Activated CD8-positive, alpha-beta T cell treated with anti-CD3 and anti-CD28 coated beads, Interleukin-2, amount 10 ng/mL, durations not matched to agents 7 days and 5 days (primary cell): ENCODE results near the gene NRL. TPM values are rescaled to one million over a fixed set of nuclear protein-coding genes. Genes with fewer than 3 reads are reported as not detected.

ENCODE experiments used
- ATAC-seq: fragments of 150-1000 bp; cut with Tn5 transposase; one replicate; pipeline ENCODE4 v1.10.0; 2021; ENCODE audit warnings: moderate library complexity
- CTCF ChIA-PET: fragments of 350-600 bp; sonication (Branson Sonifier 250); formaldehyde crosslinking; loops from one replicate; lab custom pipeline; 2021; ENCODE audit warnings: antibody characterized with exemption; lab: Charles Lee
- POLR2A ChIA-PET: fragments of 350-600 bp; sonication (Branson Sonifier 250); formaldehyde crosslinking; loops from one replicate; lab custom pipeline; 2021; ENCODE audit warnings: antibody characterized with exemption; lab: Charles Lee
- DNase-seq: peaks from one replicate; pipeline ENCODE4 v3.0.0-alpha.2; 2020
- H3K27ac Mint-ChIP-seq: one replicate; pipeline ENCODE4 v1.8.0; 2021; ENCODE audit warnings: mild to moderate bottlenecking, mixed read lengths
- H3K27me3 Mint-ChIP-seq: one replicate; pipeline ENCODE4 v1.8.0; 2021; ENCODE audit warnings: low read depth, mixed read lengths
- H3K36me3 Mint-ChIP-seq: one replicate; pipeline ENCODE4 v1.8.0; 2021; ENCODE audit warnings: low read depth, mixed read lengths
- H3K4me1 Mint-ChIP-seq: one replicate; pipeline ENCODE4 v1.8.0; 2021; ENCODE audit warnings: low read depth, mixed read lengths
- H3K4me3 Mint-ChIP-seq: one replicate; pipeline ENCODE4 v1.8.0; 2021; ENCODE audit warnings: mild to moderate bottlenecking, mixed read lengths
- H3K9me3 Mint-ChIP-seq: one replicate; pipeline ENCODE4 v1.8.0; 2022; ENCODE audit warnings: mixed read lengths; ENCODE audit not compliant: insufficient read depth
- total RNA-seq, 2 experiments: library from RNA; stranded (reverse); gene quantifications; one replicate each; pipeline ENCODE4 v1.2.3, GENCODE V29; 2021

The NRL gene
- 1 to 10 TPM; 2.8 to 3.4 TPM for total RNA-seq

DNA sequence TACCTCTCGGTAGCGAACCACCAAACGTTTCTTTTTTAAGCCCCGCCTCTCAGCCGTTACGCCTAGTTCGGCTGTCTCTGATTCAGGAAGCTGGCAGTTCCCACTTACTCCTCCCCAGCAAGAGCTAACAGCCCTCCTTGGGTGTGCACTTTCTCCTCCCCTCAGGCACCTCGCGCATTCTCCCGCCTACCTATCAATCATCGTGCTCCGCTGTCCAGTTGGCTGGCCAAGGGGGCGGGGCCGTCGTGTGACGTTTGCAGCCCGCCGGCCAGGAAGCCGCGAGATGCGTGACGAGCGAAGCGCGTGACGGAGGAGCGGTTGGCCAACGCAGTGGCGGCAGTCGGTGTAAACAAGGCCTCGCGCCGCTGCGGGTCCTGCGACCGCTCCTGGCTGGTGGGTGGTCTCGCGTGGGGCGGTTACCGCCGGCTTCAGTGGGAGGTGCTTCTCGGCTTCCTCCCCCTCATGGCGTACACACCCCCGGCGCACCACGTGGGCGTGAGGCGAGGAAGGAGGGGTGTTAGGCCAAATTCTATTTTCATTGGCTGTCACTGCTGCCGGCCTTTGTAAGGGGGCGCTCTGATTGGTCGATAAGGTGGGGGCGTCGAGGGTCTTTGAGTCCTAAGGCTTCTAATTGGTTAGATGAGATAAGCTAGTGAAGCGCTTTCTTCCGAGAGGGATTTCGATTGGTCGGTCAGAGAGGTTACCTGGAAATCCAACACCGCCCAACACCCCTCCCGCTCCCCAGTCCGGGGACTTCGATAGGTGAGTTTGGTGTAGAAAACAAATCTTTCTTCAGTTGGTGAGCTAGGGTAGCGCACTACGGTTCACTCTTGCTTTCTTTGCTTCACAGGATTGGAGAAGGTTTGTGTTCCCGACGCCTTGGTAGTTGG, at the start of gene NRL, which contains the start of gene DCAF11:
Gene NRL, minus strand, starts transcription at position 418 of the 890 bp plus-strand sequence. CDS start 32,101 bp downstream, outside the sequence.
Gene DCAF11, plus strand, starts transcription at position 246 of the 890 bp plus-strand sequence. CDS start 818 bp downstream, outside the sequence.
- H3K27ac Mint-ChIP-seq: peak within 1 kb of the TSS; percentile 99
- peak; percentile 92 for ATAC-seq

GRCh38 chr14:24162093-24162492, 47.3 kb upstream of the NRL start:
- Mint-ChIP-seq H3K27me3 (no peaks in the 10 kb centered on the region), H3K4me3 (peak overlapping the region; percentile 92), H3K4me1 (peaks cover 60% of the 10 kb centered on the region), H3K9me3 (no peaks in the 10 kb centered on the region), H3K27ac (peak overlapping the region; percentile 100), H3K36me3 (peaks cover 91% of the 10 kb centered on the region)
- DNase-seq (no peak), ATAC-seq (no peak)
- CTCF ChIA-PET: interaction anchor here (1.1 to 4.2 kb wide), 18 partner anchors 9 to 269 kb away, joined by 3 to 77 read pairs (median 11); partner anchors contain the start of genes CARMIL3, CHMP4A, CIDEB and DCAF11
- POLR2A ChIA-PET: interaction anchor here (0.6 to 7.6 kb wide), 28 partner anchors 9 to 1068 kb away, joined by 3 to 229 read pairs (median 16); partner anchors contain the start of genes CHMP4A, DCAF11, EMC9 and IPO4

More for the DNA sequence above, at the start of gene NRL, which contains the start of gene DCAF11:
- H3K4me1 Mint-ChIP-seq: peaks cover 38% of the 10 kb centered on the region
- CTCF ChIA-PET: interaction anchor here (0.6 to 5.0 kb wide), 22 partner anchors 7 to 317 kb away, joined by 3 to 43 read pairs (median 5); partner anchors contain the start of genes CIDEB, EMC9, FITM1 and IRF9
- POLR2A ChIA-PET: interaction anchor here (0.8 to 6.9 kb wide), 29 partner anchors 9 to 185 kb away, joined by 3 to 119 read pairs (median 8); partner anchors contain the start of genes CARMIL3, EMC9, FITM1 and IRF9
- no peaks in the 10 kb centered on the region for H3K9me3 Mint-ChIP-seq
- H3K36me3 Mint-ChIP-seq: peaks cover 48% of the 10 kb centered on the region
- H3K4me3 Mint-ChIP-seq: peak within 1 kb of the TSS; percentile 96
- H3K27me3 Mint-ChIP-seq: no peaks in the 10 kb centered on the region
- peak; percentile 99 for DNase-seq

- Mint-ChIP-seq H3K27me3 (no peaks in the 10 kb centered on the region), H3K4me3 (peak within 1 kb of the TSS; percentile 92), H3K4me1 (peaks cover 58% of the 10 kb centered on the region), H3K36me3 (peaks cover 88% of the 10 kb centered on the region), H3K27ac (peak within 1 kb of the TSS; percentile 100), H3K9me3 (no peaks in the 10 kb centered on the region)
- ATAC-seq (peak; percentile 86), DNase-seq (peak; percentile 99)
- ChIA-PET POLR2A (interaction anchor here (0.5 to 7.6 kb wide), 41 partner anchors 10 to 1228 kb away, joined by 3 to 229 read pairs (median 7); partner anchors contain the start of genes CBLN3, CHMP4A, DCAF11 and EMC9), CTCF (interaction anchor here (0.7 to 4.2 kb wide), 39 partner anchors 10 to 270 kb away, joined by 3 to 77 read pairs (median 6); partner anchors contain the start of genes CARMIL3, CHMP4A, CIDEB and DCAF11)
These were observed 46.4 kb upstream of the NRL start, which contains the start of gene IRF9 for GRCh38 chr14:24160850-24161804. Gene IRF9, plus strand, starts transcription at chr14:24161265. Its CDS starts 880 bp downstream, at chr14:24162145.

GRCh38 chr14:24160499-24160849, 45.7 kb upstream of the NRL start:
- Mint-ChIP-seq H3K9me3 (no peaks in the 10 kb centered on the region), H3K4me1 (peaks cover 51% of the 10 kb centered on the region), H3K36me3 (peaks cover 86% of the 10 kb centered on the region)

DNA sequence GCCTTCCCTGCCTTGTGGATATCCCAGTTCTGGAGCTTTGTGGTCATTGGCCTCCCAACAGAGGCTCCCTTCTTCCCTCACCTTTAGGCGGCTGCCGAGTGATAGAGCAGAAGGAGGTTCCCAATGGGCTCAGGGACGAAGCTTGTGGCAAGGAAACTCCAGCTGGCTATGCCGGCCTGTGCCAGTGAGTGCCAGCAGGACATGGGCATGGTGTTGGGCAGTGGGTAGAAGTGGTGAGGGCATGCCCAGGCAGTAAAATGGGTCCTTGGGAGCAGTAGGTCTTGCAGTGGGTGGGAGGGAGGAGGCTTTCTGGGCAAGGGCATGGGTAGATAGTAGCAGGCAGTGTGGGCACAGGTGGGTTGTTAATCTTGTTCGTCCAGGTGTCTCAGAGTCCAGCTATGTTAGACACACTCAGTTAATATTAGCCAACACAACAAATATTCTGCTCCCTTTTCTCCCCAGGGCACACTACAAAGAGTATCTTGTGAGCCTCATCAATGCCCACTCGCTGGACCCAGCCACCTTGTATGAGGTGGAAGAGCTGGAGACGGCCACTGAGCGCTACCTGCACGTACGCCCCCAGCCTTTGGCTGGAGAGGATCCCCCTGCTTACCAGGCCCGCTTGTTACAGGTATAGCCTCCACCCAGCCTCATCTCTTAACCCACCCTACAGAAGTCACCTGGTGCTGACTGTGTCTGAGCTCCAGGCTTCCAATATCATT, 45.2 kb upstream of the NRL start:
- Mint-ChIP-seq H3K36me3 (peaks cover 85% of the 10 kb centered on the region), H3K27ac (peak overlapping the region; percentile 100), H3K9me3 (no peaks in the 10 kb centered on the region), H3K27me3 (no peaks in the 10 kb centered on the region), H3K4me1 (peaks cover 46% of the 10 kb centered on the region), H3K4me3 (peak overlapping the region; percentile 23)
- ChIA-PET CTCF (interaction anchor here (1.1 to 4.2 kb wide), 19 partner anchors 9 to 150 kb away, joined by 3 to 77 read pairs (median 14); partner anchors contain the start of genes CHMP4A, DCAF11, EMC9 and IPO4), POLR2A (interaction anchor here (0.6 to 7.6 kb wide), 20 partner anchors 10 to 1668 kb away, joined by 3 to 229 read pairs (median 30); partner anchors contain the start of genes CBLN3, CHMP4A, DCAF11 and EMC9)
- ATAC-seq (no peak), DNase-seq (no peak)

More at GRCh38 chr14:24160499-24160849, 45.7 kb upstream of the NRL start:
- Mint-ChIP-seq H3K27me3 (no peaks in the 10 kb centered on the region), H3K4me3 (peak overlapping the region; percentile 92), H3K27ac (peak overlapping the region; percentile 100)
- CTCF ChIA-PET: interaction anchor here (1.1 to 4.2 kb wide), 29 partner anchors 10 to 150 kb away, joined by 3 to 77 read pairs (median 9); partner anchors contain the start of genes CHMP4A, CIDEB, DCAF11 and EMC9
- POLR2A ChIA-PET: interaction anchor here (0.6 to 7.6 kb wide), 34 partner anchors 11 to 1668 kb away, joined by 3 to 229 read pairs (median 14); partner anchors contain the start of genes CBLN3, CHMP4A, DCAF11 and EMC9
- no peak for DNase-seq
- ATAC-seq: no peak

GRCh38 chr14:24157331-24157730, 42.6 kb upstream of the NRL start:
- DNase-seq (no peak), ATAC-seq (no peak)
- H3K27ac Mint-ChIP-seq: peak overlapping the region; percentile 67
- H3K36me3 Mint-ChIP-seq: peaks cover 74% of the 10 kb centered on the region
- no peaks in the 10 kb centered on the region for H3K27me3 Mint-ChIP-seq
- peaks cover 24% of the 10 kb centered on the region for H3K4me1 Mint-ChIP-seq
- no peak overlapping the region for H3K4me3 Mint-ChIP-seq
- H3K9me3 Mint-ChIP-seq: no peaks in the 10 kb centered on the region
- ChIA-PET POLR2A (interaction anchor here (0.6 to 4.7 kb wide), 2 partner anchors 11 to 43 kb away, joined by 3 to 21 read pairs; partner anchors contain the start of genes DCAF11, NRL and PSME2), CTCF (no interaction called here)

GRCh38 chr14:24156840-24157239, 42.1 kb upstream of the NRL start:
- ATAC-seq (no peak), DNase-seq (no peak)
- H3K4me1 Mint-ChIP-seq: peaks cover 25% of the 10 kb centered on the region
- peak overlapping the region; percentile 61 for H3K27ac Mint-ChIP-seq
- H3K36me3 Mint-ChIP-seq: peaks cover 72% of the 10 kb centered on the region
- CTCF ChIA-PET: no interaction called here
- H3K27me3 Mint-ChIP-seq: no peaks in the 10 kb centered on the region
- POLR2A ChIA-PET: interaction anchor here (0.6 to 4.7 kb wide), 2 partner anchors 11 to 42 kb away, joined by 3 to 21 read pairs; partner anchors contain the start of genes DCAF11, NRL and PSME2
- H3K9me3 Mint-ChIP-seq: no peaks in the 10 kb centered on the region
- H3K4me3 Mint-ChIP-seq: no peak overlapping the region

DNA sequence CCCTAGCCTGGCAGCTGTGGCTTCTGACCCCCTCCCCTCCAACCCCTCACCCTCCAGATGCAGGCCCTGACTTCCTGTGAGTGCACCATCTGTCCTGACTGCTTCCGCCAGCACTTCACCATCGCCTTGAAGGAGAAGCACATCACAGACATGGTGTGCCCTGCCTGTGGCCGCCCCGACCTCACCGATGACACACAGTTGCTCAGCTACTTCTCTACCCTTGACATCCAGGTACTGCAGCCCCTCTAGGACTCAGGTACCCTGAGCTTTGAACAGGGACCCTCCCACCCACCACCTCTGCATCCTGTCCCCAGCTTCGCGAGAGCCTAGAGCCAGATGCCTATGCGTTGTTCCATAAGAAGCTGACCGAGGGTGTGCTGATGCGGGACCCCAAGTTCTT, 40.4 kb upstream of the NRL start:
- peak overlapping the region; percentile 78 for H3K27ac Mint-ChIP-seq
- H3K9me3 Mint-ChIP-seq: no peaks in the 10 kb centered on the region
- H3K36me3 Mint-ChIP-seq: peaks cover 71% of the 10 kb centered on the region
- peaks cover 28% of the 10 kb centered on the region for H3K4me1 Mint-ChIP-seq
- POLR2A ChIA-PET: interaction anchor here (0.8 to 4.7 kb wide), 3 partner anchors 9 to 57 kb away, joined by 3 to 21 read pairs (median 6); partner anchors contain the start of genes DCAF11, NRL and PSME2
- no peaks in the 10 kb centered on the region for H3K27me3 Mint-ChIP-seq
- ATAC-seq: no peak
- no peak overlapping the region for H3K4me3 Mint-ChIP-seq
- CTCF ChIA-PET: interaction anchor here (0.7 to 1.8 kb wide), 4 partner anchors 8 to 41 kb away, joined by 3 to 5 read pairs (median 4); partner anchors contain the start of genes DCAF11, PSME1, PSME2 and RNF31
- DNase-seq: no peak

DNA sequence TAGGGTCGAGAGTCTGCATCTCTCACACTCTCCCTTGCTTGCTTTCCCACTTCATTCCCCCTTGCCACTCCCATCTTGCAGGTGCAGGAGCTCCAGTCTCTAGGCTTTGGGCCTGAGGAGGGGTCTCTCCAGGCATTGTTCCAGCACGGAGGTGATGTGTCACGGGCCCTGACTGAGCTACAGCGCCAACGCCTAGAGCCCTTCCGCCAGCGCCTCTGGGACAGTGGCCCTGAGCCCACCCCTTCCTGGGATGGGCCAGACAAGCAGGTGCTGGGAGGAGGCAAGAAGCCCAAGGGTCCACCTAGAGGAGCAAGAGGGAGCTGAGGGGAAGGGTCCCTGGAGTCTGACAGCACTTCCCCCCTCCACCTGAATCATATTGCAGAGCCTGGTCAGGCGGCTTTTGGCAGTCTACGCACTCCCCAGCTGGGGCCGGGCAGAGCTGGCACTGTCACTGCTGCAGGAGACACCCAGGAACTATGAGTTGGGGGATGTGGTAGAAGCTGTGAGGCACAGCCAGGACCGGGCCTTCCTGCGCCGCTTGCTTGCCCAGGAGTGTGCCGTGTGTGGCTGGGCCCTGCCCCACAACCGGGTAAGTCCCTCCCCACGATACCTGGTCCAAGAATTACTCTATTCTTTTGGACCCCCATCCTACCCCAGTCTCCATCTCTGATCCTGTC, 36.8 kb upstream of the NRL start:
- Mint-ChIP-seq H3K4me3 (no peak overlapping the region), H3K9me3 (no peaks in the 10 kb centered on the region), H3K27me3 (no peaks in the 10 kb centered on the region), H3K27ac (no peak overlapping the region), H3K4me1 (peaks cover 36% of the 10 kb centered on the region), H3K36me3 (peaks cover 66% of the 10 kb centered on the region)
- ChIA-PET CTCF (interaction anchor here (1.2 to 3.4 kb wide), 2 partner anchors 9 to 36 kb away, joined by 3 to 35 read pairs; partner anchors contain the start of gene IRF9), POLR2A (interaction anchor here (0.5 to 10.1 kb wide), 6 partner anchors 10 to 47 kb away, joined by 3 to 229 read pairs (median 4); partner anchors contain the start of genes EMC9, IPO4, IRF9 and PSME1)
- no peak for DNase-seq
- ATAC-seq: no peak
